HG03575 (cell line): ENCODE measurements around the gene ZFYVE28.

ENCODE experiments used
- ATAC-seq: cut with Tn5 transposase; IDR thresholded peaks from one replicate; pipeline ENCODE4 v1.9.1; 2021; ENCODE audit not compliant: unreplicated experiment, insufficient number of reproducible peaks, low FRiP score; ENCODE audit errors: extremely low read depth

Gene ZFYVE28

GRCh38 chr4:2302387-2303119 is 115.9 kb downstream of the ZFYVE28 start:
- no peak for ATAC-seq

GRCh38 chr4:2301806-2302205 is 116.6 kb downstream of the ZFYVE28 start:
- ATAC-seq = no peak

GRCh38 chr4:2301225-2301642 is 117.2 kb downstream of the ZFYVE28 start:
- no peak for ATAC-seq

GRCh38 chr4:2300431-2301224 is 117.8 kb downstream of the ZFYVE28 start:
- no peak for ATAC-seq

GRCh38 chr4:2299794-2300193 is 118.7 kb downstream of the ZFYVE28 start:
- no peak for ATAC-seq

GRCh38 chr4:2298532-2298991 is 119.9 kb downstream of the ZFYVE28 start:
- ATAC-seq = no peak

- no peak for ATAC-seq
Observed at GRCh38 chr4:2297606-2298531, 120.6 kb downstream of the ZFYVE28 start.

GRCh38 chr4:2296631-2297601 is 121.5 kb downstream of the ZFYVE28 start:
- ATAC-seq = no peak

GRCh38 chr4:2295900-2296442 is 122.5 kb downstream of the ZFYVE28 start:
- no peak for ATAC-seq

- no peak for ATAC-seq
Observed at GRCh38 chr4:2295500-2295899, 122.9 kb downstream of the ZFYVE28 start.

- ATAC-seq = no peak
Observed at GRCh38 chr4:2292646-2293108, 125.8 kb downstream of the ZFYVE28 start.

GRCh38 chr4:2291705-2292645 is 126.5 kb downstream of the ZFYVE28 start:
- ATAC-seq = no peak

GRCh38 chr4:2290974-2291704 is 127.3 kb downstream of the ZFYVE28 start:
- no peak for ATAC-seq

- ATAC-seq = no peak
Observed at GRCh38 chr4:2290488-2290887, 128.0 kb downstream of the ZFYVE28 start.

GRCh38 chr4:2289955-2290333 is 128.5 kb downstream of the ZFYVE28 start:
- no peak for ATAC-seq

- ATAC-seq = no peak
Observed at GRCh38 chr4:2289311-2289954, 129.0 kb downstream of the ZFYVE28 start.
